Measurements from ENCODE around the gene APOBR. TPM values are rescaled to one million over a fixed set of nuclear protein-coding genes. Genes with fewer than 3 reads are reported as not detected.

The APOBR gene
- total and polyA plus RNA-seq, 3 donors from 2014 or later = 2.1 to 3.1 (median 2.9) TPM

GRCh38 chr16:28495795-28496749 lies 1.6 kb downstream of the APOBR start:
- Histone ChIP-seq H3K4me3 (no peak overlapping the region), H3K27me3 (no peaks in the 10 kb centered on the region), H3K27ac (no peak overlapping the region), H3K36me3 (ENCODE audit: low read depth, missing control alignments) (no peaks in the 10 kb centered on the region), H3K4me1 (no peaks in the 10 kb centered on the region), H3K9me3 (no peaks in the 10 kb centered on the region)
- 89 to 94% methylated on average over 20 of the region's 20 CpGs for WGBS, 2 donors
- DNase-seq = no peak
- TF ChIP-seq POLR2A (IDR thresholded peaks at IDR 0.05) (no peak), CTCF (IDR thresholded peaks at IDR 0.05) (no peak)
- intact Hi-C loops (cut with DNase I; ENCODE audit: low total_unique reads) = no loop called here

- no peak for DNase-seq
- no peaks in the 10 kb centered on the region for H3K9me3 ChIP-seq
- no peak overlapping the region for H3K4me3 ChIP-seq
- H3K36me3 ChIP-seq (ENCODE audit: low read depth, missing control alignments) = no peaks in the 10 kb centered on the region
- no peaks in the 10 kb centered on the region for H3K27me3 ChIP-seq
- 78 to 84% methylated on average over 19 of the region's 19 CpGs for WGBS, 2 donors
- intact Hi-C loops (cut with DNase I; ENCODE audit: low total_unique reads) = no loop called here
- H3K4me1 ChIP-seq = no peaks in the 10 kb centered on the region
- H3K27ac ChIP-seq = no peak overlapping the region
- TF ChIP-seq POLR2A (IDR thresholded peaks at IDR 0.05) = no peak
- TF ChIP-seq CTCF (IDR thresholded peaks at IDR 0.05) = no peak
Observed at GRCh38 chr16:28496844-28497243, 2.4 kb downstream of the APOBR start.

- TF ChIP-seq CTCF (IDR thresholded peaks at IDR 0.05) (no peak), POLR2A (IDR thresholded peaks at IDR 0.05) (no peak)
- no peak overlapping the region for H3K4me3 ChIP-seq
- WGBS, 2 donors = 79 to 93% methylated on average over 9 of the region's 9 CpGs
- H3K4me1 ChIP-seq = no peaks in the 10 kb centered on the region
- no peaks in the 10 kb centered on the region for H3K36me3 ChIP-seq (ENCODE audit: low read depth, missing control alignments)
- no peak overlapping the region for H3K27ac ChIP-seq
- no peaks in the 10 kb centered on the region for H3K27me3 ChIP-seq
- H3K9me3 ChIP-seq = no peaks in the 10 kb centered on the region
- no peak for DNase-seq
- intact Hi-C loops (cut with DNase I; ENCODE audit: low total_unique reads) = no loop called here
Observed at GRCh38 chr16:28497386-28497785, 2.9 kb downstream of the APOBR start.

GRCh38 chr16:28497861-28498599 lies 3.6 kb downstream of the APOBR start:
- Histone ChIP-seq H3K27ac (no peak overlapping the region), H3K9me3 (no peaks in the 10 kb centered on the region), H3K27me3 (no peaks in the 10 kb centered on the region), H3K4me3 (no peak overlapping the region), H3K36me3 (ENCODE audit: low read depth, missing control alignments) (no peaks in the 10 kb centered on the region), H3K4me1 (no peaks in the 10 kb centered on the region)
- DNase-seq = no peak
- 86 to 90% methylated on average over 24 to 29 of the region's 33 CpGs for WGBS, 2 donors
- intact Hi-C loops (cut with DNase I; ENCODE audit: low total_unique reads) = no loop called here
- no peak for TF ChIP-seq POLR2A (IDR thresholded peaks at IDR 0.05)
- TF ChIP-seq CTCF (IDR thresholded peaks at IDR 0.05) = no peak

Measured in testis (tissue), 3 donors.